IPS-11a (cell line): ENCODE measurements around the gene ATP8A1.
"Not testable (repeated sequence)": the region's sequence is repeated elsewhere in the genome, so short reads cannot be mapped to it uniquely, and the experiment has no call there.

Experiments used
- H3K4me3 ChIP-seq: one replicate; pipeline ENCODE4 v1.5.1; 2013; ENCODE audit warnings: low read depth, low read length, control low read depth

ATP8A1 gene

DNA sequence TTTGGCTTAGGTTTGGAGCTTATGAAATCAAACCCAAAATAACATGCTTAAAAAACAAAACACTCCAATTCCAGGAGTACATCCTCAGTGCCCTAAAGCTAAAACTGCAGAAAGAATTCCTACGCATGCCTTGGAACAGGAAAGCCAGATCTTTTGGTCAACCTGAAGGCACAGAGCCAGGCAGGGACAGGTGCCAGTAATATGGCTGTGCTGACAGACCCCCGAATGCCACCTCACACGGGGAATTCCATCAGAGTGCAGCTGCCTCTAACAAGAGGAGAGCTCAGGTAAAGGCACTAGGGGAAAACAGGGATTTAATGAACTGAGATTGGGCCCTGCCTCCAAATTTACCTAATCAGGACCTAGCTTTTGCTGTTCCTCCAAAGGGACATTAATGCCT lies 182.5 kb downstream of the ATP8A1 start:
- no peak overlapping the region for H3K4me3 ChIP-seq

DNA sequence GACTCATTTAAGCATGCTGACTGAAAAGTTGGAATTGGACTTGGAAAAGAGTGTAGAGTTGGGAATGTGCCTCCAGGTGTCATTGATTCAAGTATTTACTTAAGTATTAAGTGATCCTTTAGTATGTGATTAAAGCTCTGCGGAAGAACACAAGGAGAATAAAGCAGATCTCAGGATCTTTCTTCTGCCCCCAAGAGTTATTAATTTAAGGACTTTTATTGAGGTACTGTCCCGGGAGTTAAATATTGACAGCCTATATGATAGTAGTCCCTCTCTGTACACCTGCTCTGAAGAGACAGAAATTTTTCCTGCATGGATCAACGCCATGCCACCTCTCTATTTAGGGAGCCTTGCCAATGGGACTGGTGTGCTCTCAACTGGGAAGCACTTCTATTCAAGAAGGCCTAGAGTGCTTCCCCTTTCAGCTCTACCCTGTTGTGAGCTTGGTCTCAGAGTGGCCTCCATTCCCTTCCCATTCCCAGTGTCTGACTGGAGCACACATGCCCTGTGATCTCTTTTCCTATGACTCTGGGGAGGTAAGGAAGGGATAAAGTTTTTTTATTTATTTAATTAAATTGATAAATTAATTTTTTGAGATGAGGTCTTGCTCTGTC lies 183.7 kb downstream of the ATP8A1 start:
- no peak overlapping the region for H3K4me3 ChIP-seq

DNA sequence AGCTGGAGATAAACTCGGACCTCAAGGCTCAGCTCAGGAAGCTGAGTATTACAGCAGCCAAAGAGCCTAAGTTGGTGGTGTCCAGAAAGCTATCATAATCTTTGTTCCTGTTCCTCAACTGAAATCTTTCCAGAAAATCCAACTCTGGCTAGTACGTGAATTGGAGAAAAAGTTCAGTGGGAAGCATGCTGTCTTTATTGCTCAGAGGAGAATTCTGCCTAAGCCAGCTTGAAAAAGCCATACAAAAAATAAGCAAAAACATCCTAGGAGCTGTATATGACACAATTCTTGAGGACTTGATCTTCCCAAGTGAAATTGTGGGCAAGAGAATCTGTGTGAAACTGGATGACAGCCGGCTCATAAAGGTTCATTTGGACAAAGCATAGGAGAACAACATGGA lies 185.0 kb downstream of the ATP8A1 start:
- H3K4me3 ChIP-seq: no peak overlapping the region

DNA sequence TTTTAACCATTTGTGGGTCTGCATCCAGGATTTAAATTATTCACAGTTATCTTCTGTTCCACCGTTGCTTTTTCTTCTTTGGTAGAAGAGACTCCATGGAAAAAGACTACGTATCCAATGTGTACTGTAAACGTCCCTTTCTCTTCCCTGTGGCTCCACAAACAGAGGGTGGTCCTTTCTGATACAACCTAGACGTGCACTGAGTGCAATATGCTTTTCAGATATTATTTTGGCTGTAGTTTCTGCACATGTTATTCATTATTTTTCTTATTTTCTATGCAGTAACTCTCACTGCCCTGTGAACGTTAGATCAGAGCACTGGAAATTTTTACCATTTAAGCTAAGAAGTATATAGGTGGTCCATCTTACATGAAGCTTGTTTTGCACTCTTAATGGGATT lies 186.9 kb downstream of the ATP8A1 start:
- H3K4me3 ChIP-seq: no peak overlapping the region

DNA sequence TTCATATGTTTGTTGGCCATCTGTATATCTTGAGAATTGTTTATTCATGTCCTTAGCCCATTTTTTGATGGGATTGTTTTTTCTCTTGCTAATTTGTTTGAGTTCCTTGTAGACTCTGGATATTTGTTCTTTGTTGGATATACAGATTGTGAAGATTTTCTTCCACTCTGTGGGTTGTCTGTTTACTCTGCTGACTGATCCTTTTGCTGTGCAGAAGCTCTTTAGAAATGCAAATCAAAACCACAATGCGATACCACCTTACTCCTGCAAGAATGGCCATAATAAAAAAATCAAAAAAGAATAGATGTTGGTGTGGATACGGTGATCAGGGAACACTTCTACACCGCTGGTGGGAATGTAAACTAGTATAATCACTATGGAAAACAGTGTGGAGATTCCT lies 189.1 kb downstream of the ATP8A1 start:
- not testable (repeated sequence) for H3K4me3 ChIP-seq

DNA sequence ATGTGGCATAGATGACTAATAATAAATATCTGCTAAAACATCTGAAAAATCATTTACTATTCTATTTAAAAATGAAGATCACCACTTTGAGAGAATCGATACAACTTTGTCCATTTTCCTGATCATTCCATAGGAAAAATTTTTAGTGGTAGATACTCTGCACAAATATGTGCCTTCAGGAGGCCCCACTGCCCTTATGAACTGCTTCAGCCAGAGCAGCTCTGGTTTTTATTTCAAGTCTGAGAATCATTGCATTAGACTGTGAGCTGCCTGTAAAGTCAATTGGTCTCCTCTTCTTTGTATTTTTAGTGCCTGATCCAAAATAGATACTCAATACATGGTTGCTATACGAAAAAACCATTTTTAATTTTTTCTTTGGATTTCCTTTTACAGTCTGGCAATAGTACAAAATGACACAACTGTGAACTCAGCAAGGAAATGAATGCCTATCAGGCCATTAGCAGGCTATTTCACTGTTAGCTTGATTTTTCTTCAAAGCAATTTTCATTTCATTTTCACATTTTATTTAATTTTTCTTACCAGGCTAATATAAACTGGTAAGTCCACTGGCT lies 190.5 kb downstream of the ATP8A1 start:
- no peak overlapping the region for H3K4me3 ChIP-seq

DNA sequence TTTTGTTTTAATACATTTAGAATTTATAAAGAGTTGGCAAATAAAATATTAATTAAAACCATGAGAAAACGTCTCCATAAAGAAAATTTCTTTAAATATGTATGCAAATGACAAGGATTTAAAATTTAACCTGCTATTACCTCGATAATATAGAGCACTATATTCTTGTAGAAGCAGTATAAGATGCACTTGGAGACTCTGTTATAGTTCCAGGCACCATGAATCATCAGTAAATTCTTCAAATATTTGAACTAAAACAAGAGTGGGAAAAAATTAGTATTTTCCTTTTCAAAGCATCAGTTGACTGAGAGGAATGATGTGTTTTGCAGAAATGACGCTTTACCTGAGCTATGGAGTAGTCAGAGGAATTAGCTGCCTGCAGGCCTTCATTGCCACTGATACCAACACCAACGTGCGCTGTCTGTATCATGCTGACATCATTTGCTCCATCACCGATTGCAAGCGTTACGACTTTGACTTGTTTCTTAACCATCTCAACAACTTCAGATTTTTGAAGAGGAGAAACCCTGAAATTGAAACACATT lies 192.3 kb downstream of the ATP8A1 start:
- H3K4me3 ChIP-seq: no peak overlapping the region

DNA sequence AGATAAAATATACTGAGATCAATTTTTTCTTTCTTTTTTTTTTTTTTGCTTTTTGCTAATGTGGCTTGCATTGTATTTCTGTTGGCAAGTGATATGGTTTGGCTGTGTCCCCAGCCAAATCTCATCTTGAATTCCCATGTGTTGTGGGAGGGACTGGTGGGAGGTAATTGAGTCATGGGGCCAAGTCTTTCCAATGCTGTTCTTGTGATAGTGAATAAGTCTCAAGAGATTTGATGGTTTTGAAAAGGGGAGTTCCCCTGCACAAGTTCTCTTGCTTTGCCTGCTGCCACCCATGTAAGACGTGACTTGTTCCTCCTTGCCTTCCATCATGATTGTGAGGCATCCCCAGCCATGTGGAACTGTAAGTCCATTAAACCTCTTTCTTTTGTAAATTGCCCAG lies 195.7 kb downstream of the ATP8A1 start:
- not testable (repeated sequence) for H3K4me3 ChIP-seq

DNA sequence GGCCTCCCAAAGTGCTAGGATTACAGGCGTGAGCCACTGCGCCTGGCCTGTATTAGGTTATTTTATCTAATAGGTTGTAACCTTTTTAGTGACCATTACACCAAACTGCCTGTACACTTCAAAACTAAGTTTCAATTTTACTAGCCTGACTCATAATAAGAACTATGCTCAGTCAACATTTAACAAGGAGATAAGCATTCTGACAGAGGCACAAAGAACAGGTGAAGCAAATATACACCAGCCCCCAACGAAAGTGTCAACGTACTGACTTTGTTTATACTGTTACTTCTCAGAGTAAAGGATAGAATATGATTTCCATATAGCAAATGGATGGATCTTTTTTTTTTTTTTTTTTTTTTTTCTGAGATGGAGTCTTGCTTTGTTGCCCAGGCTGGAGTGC lies 196.9 kb downstream of the ATP8A1 start:
- no peak overlapping the region for H3K4me3 ChIP-seq

DNA sequence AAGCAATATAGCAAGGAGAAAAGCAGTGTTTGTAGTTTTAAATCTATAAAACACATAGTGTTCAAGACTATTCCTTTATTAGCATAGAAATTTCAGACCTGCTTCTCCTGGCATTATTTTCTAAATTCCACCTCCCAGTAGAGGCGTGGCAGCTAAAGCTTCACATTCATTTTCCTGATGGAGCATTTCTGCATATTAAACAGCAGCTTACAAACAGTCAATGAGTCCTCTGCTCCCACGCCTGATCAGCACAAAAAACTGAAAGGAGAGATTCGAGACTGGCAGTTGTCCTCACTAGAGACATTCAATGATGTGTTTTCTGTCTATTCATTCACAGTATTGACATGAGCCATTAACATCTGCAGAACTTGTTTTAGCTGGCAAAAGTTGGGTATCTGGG lies 198.2 kb downstream of the ATP8A1 start:
- no peak overlapping the region for H3K4me3 ChIP-seq

DNA sequence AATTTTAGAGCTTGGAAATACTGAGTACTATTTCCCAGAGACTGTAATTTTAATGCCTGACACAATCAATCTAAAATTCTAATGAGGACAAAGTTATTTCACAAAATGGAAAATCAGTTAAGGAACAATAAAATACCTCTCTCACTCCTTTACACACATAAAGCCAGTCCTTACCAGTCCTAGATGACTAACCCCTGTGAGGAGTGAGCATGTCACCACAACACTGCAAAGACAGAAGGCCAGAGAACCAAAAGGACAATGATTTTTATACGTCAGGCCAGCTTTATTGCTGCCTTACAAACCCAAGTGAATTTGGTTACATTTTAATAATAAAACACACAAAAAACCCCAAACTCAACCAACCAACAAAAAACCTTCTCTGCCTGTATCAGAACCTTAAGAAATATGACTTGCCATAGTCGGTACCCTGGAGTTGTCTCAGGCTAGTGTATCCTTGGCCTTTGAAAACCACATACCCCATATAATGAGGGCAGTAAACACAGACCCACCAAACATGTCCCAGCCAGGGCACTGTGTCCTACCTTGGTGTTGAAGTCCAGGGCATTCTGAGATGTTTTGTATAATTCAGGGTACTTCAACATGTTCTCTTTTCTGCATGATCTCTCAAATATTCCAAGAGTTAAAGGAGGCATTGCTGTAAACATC lies 202.0 kb downstream of the ATP8A1 start:
- no peak overlapping the region for H3K4me3 ChIP-seq

DNA sequence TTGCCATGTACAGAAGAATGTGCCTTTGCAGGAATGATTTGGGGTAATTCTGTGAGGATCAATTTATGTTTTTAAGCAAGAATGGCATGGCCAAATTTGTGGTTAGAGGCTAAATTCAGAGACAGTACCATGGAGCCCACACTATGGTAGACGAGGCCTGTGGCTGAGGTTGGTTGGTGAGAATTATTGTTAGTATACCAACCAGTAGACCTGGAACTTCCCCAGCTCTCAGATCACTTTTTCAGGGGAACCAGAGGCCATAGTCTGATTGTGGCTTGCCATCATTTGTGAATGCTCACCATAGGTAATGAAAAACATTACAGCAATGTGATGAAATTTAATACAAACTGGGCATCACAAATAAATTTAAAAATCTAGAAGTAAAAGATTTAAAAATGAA lies 203.3 kb downstream of the ATP8A1 start:
- no peak overlapping the region for H3K4me3 ChIP-seq

DNA sequence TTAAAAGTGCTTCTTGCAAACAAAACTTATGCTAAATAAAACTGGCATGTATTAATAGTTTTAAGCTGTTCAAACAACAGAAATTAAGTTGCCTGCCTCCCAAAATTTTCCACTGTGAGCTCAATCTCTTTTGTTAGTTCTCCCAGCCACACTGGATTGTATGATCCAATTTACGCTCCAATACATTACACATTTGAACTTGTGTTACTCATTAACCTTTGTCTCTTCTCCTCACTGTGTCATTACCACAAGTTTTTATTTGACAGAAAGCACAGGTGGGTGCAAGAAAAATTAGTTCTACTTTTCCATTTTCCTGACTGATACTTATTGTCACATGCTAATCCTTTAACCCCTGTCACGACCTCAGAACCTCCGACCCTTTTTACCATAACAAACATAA lies 204.1 kb downstream of the ATP8A1 start:
- no peak overlapping the region for H3K4me3 ChIP-seq

DNA sequence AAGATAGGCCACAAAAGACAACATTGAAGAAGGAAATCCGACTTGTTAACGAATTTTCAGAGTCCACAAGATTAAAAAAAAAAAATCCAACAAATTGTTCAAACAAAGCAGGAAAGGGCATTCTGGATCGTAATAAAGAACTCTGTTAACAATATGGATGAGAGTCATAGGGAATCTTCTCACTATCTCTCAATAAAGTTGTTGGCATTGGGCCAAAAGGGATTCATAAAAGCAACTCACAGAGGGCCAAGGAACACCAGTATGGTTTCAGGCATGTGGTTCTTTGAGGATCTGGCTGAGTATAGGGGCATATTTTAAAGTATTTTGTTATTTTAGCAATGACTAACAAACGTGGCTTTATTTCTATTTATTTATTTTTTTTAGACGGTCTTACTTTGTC lies 210.1 kb downstream of the ATP8A1 start:
- H3K4me3 ChIP-seq: no peak overlapping the region

DNA sequence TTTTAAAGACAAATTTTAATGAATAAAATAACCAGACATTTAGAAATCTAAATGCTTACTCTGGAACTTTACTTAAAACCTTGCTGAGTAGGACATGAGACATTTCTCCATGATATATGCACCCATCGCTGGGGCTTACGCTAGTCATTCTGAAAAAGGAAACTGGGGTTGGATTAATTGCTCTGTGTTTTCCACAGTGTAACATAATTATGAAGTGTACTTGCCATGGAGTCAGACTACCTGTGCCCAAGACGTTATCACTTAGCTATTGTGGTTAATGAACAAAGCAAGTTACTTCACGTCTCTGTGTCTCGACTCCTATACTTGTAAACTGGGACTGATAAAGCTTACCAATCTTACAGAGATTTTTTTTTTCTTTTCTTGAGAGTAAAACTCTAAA lies 211.9 kb downstream of the ATP8A1 start:
- H3K4me3 ChIP-seq: no peak overlapping the region

DNA sequence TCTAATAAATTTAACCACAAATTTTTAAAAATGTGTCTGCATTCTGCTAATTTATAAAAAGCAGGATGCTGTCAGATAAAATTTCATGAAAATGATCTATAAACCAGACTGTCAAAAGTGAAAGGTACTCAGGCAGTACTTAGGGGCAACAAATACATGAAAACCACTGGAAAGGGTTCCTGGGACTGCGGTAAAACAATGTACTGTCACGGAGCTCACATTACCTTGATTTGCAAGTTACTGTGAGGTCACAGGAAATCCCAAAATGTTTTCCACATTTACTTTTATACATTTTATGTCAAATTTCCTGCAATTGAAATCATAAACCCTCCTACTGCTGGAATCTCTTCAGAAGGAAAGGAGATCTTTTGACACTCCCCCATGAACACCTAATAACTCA lies 214.3 kb downstream of the ATP8A1 start:
- H3K4me3 ChIP-seq: no peak overlapping the region

DNA sequence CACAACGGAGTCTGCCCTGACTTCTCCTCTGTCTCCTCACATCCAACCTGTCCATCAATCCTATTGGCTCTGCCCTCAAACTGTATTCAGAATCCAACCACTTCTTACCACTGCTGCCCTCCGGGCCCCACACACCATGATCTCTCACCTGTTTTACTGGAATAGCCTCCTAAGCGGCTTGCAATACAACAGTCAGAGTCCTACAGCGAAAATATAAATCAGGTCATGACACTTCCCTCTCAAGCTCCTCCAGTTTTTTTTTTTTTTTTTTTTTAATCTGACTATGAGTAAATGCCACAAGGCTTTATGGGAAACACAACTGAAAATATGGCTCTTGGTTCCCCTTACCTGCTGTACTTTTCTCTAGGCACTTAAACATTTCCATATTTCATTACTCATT lies 216.8 kb downstream of the ATP8A1 start:
- no peak overlapping the region for H3K4me3 ChIP-seq

DNA sequence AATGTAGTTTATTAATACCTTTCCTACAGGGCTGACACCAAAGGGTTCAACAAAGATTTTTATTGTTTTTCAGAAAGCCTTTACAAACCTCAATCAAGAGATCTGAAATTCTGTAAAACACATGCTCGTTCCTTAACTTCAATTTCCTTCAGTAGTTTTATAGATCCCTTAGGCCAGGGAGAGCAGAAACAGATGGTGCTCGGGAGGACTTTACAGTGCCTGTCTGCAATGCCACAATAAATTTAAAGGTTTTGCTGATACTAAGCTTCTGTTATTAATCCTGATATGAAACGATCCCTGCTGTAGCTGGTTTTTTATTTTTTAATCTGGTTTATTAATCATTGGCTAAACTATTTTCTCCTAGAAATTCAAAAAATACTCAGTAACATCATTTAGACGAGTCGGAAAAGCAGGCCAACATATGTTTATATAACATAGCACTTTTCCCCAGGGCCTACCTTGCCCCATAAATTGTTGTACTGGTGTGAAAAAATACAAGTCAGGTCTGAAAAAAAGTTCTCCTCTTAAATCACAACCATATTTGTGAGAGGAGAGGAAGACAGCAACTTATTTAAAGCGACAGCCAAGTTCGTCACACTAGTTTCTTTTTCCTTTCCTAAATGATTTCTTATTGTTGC lies 219.9 kb downstream of the ATP8A1 start:
- no peak overlapping the region for H3K4me3 ChIP-seq

DNA sequence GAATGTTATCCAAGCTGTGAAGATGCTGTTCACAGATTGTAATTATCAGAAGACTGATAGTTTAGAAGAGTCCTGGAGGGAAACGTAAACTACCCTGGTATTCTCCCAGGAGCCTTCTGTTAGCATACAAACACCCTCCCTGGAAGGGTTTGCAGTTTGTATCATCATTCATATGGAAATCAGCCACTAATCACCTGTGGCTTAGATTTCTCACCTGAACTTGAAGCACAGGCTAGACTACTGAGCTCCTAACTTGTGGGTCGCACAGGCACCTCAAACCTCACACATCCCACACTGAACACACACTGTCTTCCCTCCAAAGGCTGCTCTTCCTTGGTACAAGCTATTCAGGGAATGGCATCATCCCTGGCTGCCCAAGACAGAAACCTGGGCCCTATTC lies 228.9 kb downstream of the ATP8A1 start:
- no peak overlapping the region for H3K4me3 ChIP-seq

DNA sequence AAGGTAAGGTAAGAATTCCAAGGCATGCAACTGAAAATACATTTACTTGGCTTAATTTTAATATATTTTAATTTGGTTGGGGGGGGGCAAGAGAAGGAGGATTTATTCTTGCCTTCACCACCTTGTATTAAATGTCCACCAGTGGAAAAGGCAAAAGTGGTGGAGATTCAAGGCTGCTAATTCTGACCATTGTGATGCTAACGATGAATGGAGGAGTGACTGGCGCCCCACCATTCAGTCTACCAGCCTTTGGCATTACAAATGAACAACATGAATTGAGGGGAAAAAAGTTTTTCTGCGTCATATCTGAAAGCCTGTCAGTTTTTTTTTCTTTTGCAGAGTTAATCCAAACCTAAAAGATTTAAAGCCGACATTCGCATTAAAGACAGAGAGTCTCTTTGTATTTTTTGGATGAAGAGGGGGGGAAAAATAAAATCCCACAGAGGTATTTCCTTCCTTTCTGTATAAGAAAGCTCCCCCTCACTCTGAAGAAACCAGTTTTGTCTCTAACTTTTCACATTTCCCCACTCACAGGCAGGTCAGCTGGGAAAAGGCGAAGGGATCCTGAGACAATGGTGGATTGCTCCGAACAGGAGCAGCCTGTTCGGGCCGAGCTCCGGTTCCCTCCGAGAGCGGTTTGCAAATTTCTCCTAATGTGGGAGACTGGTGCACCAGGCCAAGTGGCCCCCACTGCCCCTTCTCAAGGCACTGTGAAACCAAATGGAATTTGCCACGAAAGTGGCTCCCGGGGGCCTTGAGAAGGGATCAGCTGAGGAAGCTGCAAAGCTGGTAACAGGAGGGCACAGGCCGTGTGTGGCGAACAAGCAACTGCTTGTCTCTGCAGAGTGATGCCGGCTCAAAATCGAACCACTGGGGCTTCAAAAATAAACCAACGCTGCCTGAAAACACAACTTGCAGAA lies 231.5 kb downstream of the ATP8A1 start:
- no peak overlapping the region for H3K4me3 ChIP-seq

DNA sequence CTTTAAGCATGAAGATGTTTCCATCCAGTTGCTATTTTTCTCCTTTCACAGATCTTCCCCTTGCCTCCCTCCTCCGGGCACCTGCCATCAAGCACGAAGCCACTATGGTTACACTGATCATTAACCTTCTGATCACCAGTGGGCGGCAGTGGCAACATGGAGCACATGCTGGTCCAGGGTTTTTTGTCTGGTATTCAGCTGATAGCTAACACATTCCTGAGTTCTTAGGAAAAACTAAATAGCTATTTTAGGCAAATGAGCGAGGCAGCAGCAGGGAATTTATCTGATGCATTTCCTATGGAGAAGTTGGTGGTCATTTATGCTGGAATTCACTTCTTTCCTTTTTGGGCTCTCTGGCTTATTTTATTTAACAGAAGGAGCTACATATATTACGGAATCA lies 236.8 kb downstream of the ATP8A1 start:
- H3K4me3 ChIP-seq: no peak overlapping the region
